Occipital lobe (tissue), 3 donors: ENCODE results near the gene DENND5A. TPM values are rescaled to one million over a fixed set of nuclear protein-coding genes. Genes with fewer than 3 reads are reported as not detected.
"Not testable (repeated sequence)": the region's sequence is repeated elsewhere in the genome, so short reads cannot be mapped to it uniquely, and the experiment has no call there.

Source experiments
- DNase-seq: peaks from one replicate; lab custom pipeline; 2025; lab: John Stamatoyannopoulos, UW
- small RNA-seq: library from RNA; depleted of rRNA; stranded (forward); fragments of <200 nt; gene quantifications from one replicate; pipeline ENCODE3, GENCODE V24; 2014
- total RNA-seq: library from RNA; depleted of rRNA; stranded (reverse); fragments of >200 nt; gene quantifications from one replicate; pipeline ENCODE4 v1.2.3, GENCODE V29; 2014

Gene DENND5A
- total RNA-seq, 1 donor from 2014 or later, result 137 TPM

- no peak for DNase-seq
These were observed 165.5 kb downstream of the DENND5A start for GRCh38 chr11:9099617-9100016.

DNA sequence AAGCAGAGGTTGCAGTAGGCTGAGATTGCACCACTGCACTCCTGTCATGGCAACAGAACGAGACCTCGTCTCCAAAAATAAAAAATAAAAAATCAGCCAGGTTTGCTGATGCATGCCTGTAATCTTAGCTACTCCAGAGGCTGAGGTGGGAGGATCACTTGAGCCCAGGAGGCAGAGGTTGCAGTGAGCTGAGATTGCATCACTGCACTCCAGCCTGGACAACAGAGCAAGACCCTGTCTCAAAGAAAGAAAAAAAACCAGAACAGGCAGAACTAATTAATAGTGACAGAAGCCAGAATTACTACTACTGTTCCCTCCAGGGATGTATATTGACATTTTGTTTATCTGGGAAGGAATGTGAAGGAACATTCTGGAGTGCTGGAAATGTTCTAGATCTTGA is 166.7 kb downstream of the DENND5A start:
- not testable (repeated sequence) for DNase-seq

DNA sequence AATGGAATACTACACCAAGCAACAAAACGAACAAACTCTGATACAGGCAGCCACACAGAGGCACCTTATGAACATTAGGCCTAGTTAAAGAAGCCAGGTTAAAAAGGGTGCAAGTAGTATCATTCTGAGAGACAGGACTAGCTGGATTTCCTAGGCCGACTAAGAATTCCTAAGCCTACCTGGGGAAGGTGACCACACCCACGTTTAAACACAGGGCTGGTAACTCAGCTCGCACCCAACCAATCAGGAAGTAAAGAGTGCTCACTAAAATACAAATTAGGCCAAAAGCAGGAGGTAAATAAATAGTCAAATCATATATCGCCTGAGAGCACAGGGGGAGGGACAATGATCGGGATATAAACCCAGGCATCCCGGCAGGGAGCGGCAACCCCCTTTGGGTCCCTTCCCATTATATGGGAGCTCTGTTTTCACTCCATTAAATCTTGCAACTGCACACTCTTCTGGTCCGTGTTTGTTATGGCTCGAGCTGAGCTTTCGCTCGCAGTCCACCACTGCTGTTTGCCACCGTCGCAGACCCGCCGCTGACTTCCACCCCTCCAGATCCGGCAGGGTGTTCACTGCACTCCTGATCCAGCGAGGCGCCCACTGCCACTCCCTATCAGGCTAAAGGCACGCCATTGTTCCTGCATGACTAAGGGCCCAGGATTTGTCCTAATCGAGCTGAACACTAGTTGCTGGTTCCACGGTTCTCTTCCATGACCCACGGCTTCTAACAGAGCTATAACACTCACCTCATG is 167.8 kb downstream of the DENND5A start:
- DNase-seq, result not testable (repeated sequence)

GRCh38 chr11:9096427-9096826 is 168.7 kb downstream of the DENND5A start:
- no peak for DNase-seq

GRCh38 chr11:9095421-9095820 is 169.7 kb downstream of the DENND5A start:
- no peak for DNase-seq

GRCh38 chr11:9094420-9094819 is 170.7 kb downstream of the DENND5A start:
- DNase-seq, result no peak

- no peak for DNase-seq
These were observed 172.0 kb downstream of the DENND5A start for GRCh38 chr11:9092853-9093778.

DNA sequence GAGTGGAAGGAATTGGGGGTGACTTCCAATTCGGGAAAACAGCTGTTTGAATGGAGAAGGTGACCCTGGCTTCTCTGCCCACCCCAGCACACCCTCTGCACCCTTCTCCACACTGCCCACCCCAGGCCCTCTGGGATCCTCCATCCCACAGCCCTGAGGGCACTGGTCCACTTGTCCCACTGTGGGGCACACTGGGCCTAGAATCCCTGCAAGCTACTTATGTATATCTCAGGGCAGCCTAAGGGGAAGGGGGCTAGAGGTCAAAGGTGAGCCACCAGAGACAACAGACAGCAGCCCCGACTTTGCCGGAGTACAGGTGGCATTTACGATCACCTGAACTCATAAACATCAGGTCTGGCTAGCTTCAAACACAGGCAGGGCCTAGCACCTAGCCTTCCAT is 173.1 kb downstream of the DENND5A start:
- no peak for DNase-seq

- no peak for DNase-seq
These were observed 173.9 kb downstream of the DENND5A start, which contains the start of gene SCUBE2 for GRCh38 chr11:9091044-9091922. Gene SCUBE2 (minus strand): TSS chr11:9091599. CDS start chr11:9091528, 71 bp downstream.

DNA sequence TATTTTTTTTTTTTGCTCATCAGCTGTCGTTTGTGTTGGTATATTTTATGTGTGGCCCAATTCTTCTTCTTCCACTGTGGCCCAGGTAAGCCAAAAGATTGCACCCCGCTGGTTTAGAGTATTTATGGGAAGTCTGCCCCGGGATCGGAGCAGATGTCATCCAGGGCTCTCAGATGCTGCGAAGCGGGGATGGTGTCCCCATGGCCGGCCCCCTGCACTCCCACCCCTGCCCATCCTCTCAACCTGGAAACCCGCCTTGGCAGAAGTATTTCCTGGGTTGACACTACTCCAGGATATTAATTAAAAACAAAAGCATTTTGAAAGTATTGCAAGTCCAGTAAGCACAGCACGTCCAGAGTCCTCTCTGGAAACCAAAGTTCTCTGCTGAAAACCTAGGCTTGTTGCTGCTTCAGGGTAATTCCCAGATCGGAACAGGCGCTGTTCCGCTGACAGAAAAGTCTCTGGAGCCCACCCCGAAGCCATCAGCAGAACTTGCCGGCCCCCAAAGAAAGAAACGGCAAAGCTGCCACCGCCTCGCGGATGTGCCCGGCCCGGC is 174.6 kb downstream of the DENND5A start:
- no peak for DNase-seq

DNA sequence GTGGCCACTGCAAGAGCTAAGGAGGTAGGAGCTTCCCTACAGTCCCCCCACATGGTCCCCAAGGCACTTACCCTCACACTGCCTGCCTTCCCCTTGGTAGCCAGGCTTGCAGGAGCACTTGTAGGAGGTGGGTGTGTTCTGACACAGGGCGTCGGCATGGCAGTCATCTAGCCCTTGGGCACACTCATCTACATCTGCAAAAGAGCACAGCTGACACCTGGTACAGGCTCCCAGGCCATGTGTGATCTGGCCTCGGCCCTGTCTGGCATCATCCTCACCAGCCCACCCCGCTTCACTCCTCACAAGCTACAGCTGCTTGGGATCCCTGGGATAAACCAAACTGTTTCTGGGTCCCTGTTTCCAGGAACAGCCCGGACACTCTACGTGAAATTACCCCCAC is 175.5 kb downstream of the DENND5A start:
- no peak for DNase-seq

DNA sequence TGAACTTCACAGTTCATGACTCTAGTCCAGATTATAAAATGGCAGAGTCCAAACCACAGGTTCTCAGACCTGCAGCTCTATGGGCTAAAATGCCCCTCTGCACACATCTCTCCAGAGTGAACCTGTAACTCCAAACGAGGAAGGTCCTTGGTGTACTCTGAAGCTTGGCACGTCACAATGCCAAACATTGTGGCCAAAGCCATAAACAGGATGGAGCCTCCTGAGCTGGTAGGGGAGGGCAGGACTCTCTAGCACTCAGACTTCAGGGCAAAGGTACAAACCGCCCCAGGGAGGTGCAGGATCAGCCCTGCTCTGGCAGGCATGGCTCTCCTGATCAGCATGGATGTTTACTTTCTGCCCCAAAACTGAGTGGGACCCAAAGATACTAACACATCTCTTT is 176.1 kb downstream of the DENND5A start:
- DNase-seq, result no peak

Small RNA genes within 50 kb of the gene (small RNA-seq; reads per million reads assigned to genes)
- gene MIR5691 (not detected), gene RF00017 (not detected)

Other genes starting within 250 kb of the DENND5A start
- gene SCUBE2, start 173.8 kb downstream of the DENND5A start, total RNA-seq, result 4.7 TPM
- 74.1 TPM for gene TMEM41B, start 49.2 kb upstream of the DENND5A start, total RNA-seq
- gene IPO7, start 119.3 kb upstream of the DENND5A start, total RNA-seq, result 216 TPM
- 33.5 TPM for gene ZNF143, start 195.7 kb upstream of the DENND5A start, total RNA-seq